Stimulated activated naive CD8-positive, alpha-beta T cell treated with anti-CD3 and anti-CD28 coated beads, Interleukin-15, amount 100 ng/mL, for 72 hours (primary cell): ENCODE data around the gene BCL11A.

ENCODE experiments used
- ATAC-seq: fragments of 150-1000 bp; cut with Tn5 transposase; 2 replicates; pipeline ENCODE4 v1.10.0; 2021; ENCODE audit warnings: mild to moderate bottlenecking, moderate library complexity
- DNase-seq, 2 donors: peaks; one replicate each; pipeline ENCODE4 v3.0.0; 2021 to 2022
- H3K27ac Mint-ChIP-seq, 2 donors: one replicate each; pipeline ENCODE4 v1.8.0; 2022; ENCODE audit warnings: mild to moderate bottlenecking in 2 of 2, mixed read lengths in 2 of 2, moderate library complexity in 2 of 2
- H3K27me3 Mint-ChIP-seq: one replicate; pipeline ENCODE4 v1.8.0; 2022; ENCODE audit warnings: mixed read lengths
- H3K4me1 Mint-ChIP-seq: one replicate; pipeline ENCODE4 v1.8.0; 2022; ENCODE audit warnings: mild to moderate bottlenecking, mixed read lengths
- H3K4me3 Mint-ChIP-seq, 2 donors: one replicate each; pipeline ENCODE4 v1.8.0; 2022; ENCODE audit warnings: mild to moderate bottlenecking in 2 of 2, mixed read lengths in 2 of 2, moderate library complexity in 1 of 2
- H3K9me3 Mint-ChIP-seq, 2 donors: one replicate each; pipeline ENCODE4 v1.8.0; 2022; ENCODE audit warnings: mixed read lengths in 2 of 2

Gene BCL11A

DNA sequence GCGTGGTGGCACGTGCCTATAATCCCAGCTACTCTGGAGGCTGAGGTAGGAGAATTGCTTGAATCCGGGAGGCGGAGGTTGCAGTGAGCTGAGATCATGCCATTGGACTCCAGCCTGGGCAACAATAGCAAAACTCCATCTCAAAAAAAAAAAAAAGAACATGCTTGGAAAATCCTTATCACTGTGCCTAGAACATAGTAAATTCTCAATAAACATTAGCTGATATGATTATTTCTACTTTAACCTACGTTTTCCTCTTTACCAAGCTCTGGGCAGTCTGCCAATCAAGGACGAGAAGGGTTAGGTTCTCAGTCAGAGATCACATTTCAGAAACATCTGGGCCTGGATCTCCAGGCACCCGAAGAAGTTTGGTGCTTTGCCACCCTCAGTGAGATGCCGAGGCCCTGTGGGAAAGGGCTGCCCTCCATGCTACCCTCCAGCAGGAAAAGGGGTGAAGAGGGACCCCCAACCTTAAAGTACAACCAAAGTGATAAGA, 107.7 kb downstream of the BCL11A start:
- Mint-ChIP-seq H3K4me3 (no peak overlapping the region), H3K9me3 (no peaks in the 10 kb centered on the region), H3K27ac (no peak overlapping the region), H3K27me3 (no peaks in the 10 kb centered on the region), H3K4me1 (peaks cover 9% of the 10 kb centered on the region)
- ATAC-seq (no peak), DNase-seq (no peak)

DNA sequence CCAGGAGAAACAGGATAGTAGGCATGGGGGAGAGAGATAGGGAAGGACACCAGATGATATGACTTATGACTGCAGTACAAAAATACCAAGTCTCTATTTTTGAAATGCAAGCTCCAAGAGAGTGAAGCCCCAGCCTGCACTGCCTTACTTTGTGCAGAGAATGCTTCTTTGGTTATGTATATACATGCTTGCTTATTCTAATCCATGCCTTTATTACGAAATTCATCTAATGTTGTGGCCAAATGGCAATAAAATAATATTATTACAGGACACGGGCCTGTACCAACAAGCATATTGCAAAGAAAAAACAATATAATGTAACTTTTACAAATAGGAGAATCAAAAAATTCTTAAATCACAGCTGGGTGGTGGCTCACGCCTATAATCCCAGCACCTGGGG, 110.8 kb downstream of the BCL11A start:
- Mint-ChIP-seq H3K27ac (no peak overlapping the region), H3K4me1 (peaks cover 9% of the 10 kb centered on the region), H3K9me3 (no peaks in the 10 kb centered on the region), H3K27me3 (no peaks in the 10 kb centered on the region), H3K4me3 (no peak overlapping the region)
- no peak for DNase-seq
- no peak for ATAC-seq

DNA sequence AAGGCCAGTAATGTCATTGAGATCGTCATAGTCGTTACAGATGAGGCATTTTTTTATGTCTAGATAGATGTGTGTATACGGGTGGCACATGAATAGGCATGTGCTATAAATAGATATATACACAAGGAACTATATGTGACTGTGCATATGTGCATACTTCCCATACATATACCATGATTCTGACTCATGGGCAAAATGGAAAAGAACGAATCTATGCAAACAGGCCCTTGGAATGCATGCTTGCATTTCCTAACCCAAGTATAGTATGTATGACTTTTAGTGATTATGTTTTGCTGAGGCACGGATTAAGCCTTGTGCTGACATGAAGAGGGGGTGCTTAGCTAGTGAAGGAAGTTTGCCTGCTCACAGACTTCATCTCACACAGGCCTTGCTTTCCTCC, 111.7 kb downstream of the BCL11A start:
- no peak overlapping the region for H3K27ac Mint-ChIP-seq
- no peaks in the 10 kb centered on the region for H3K9me3 Mint-ChIP-seq
- H3K4me3 Mint-ChIP-seq, result no peak overlapping the region
- peaks cover 6% of the 10 kb centered on the region for H3K4me1 Mint-ChIP-seq
- ATAC-seq (no peak), DNase-seq (no peak)
- no peaks in the 10 kb centered on the region for H3K27me3 Mint-ChIP-seq

DNA sequence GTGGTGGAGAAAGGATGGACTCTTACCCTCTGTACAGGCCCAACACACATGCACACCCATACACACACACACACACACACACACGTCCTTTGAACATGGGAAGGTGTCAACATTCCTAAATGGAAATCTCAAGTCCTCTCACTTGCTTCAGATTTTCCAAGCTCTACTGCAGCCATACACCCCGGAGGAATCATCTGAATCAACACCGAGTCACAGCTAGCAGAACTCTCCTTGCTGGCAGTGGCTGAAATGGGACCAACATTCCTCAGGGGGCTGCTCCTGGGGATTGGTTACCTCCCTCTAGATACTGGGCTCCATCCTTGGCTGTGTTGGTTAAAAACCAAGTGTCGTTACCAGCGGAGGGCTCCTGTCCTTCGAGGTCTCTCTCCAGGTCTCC, 112.7 kb downstream of the BCL11A start:
- no peaks in the 10 kb centered on the region for H3K27me3 Mint-ChIP-seq
- ATAC-seq (no peak), DNase-seq (no peak)
- H3K9me3 Mint-ChIP-seq, result no peaks in the 10 kb centered on the region
- no peak overlapping the region for H3K4me3 Mint-ChIP-seq
- H3K27ac Mint-ChIP-seq, result no peak overlapping the region
- H3K4me1 Mint-ChIP-seq, result no peaks in the 10 kb centered on the region

DNA sequence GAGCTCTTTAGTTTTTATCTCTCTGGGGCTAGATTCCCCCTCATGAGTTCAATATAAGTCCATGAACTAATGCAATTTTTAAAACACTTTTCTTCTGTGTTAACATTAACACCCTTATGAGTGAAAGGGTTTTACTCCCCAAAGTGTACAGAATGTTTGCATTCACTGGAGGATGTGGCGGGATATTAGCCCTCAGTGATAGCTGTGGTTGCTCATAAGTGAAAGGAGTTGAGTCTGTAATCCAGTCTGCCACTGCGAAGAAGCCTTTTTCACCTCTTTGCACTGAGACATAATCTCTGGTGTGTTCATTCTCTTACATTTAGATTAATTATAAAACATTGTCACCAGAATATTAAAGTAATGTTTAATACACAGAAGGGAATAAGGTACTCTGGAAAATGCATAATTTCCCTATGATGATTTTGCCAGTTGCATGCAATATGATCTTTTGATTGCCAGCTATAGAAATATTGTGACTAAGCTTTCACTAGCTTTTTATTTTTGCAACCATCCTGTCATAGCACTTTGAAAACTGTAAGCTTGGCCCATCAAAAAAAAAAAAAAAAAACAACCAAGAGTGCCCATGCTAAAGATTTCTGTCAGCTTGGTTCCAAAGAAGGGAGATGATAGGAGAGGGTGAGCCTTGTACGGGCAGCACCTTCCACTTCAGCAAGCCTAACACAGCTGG, 113.2 kb downstream of the BCL11A start:
- H3K27ac Mint-ChIP-seq, result no peak overlapping the region
- H3K4me3 Mint-ChIP-seq, result no peak overlapping the region
- no peaks in the 10 kb centered on the region for H3K9me3 Mint-ChIP-seq

DNA sequence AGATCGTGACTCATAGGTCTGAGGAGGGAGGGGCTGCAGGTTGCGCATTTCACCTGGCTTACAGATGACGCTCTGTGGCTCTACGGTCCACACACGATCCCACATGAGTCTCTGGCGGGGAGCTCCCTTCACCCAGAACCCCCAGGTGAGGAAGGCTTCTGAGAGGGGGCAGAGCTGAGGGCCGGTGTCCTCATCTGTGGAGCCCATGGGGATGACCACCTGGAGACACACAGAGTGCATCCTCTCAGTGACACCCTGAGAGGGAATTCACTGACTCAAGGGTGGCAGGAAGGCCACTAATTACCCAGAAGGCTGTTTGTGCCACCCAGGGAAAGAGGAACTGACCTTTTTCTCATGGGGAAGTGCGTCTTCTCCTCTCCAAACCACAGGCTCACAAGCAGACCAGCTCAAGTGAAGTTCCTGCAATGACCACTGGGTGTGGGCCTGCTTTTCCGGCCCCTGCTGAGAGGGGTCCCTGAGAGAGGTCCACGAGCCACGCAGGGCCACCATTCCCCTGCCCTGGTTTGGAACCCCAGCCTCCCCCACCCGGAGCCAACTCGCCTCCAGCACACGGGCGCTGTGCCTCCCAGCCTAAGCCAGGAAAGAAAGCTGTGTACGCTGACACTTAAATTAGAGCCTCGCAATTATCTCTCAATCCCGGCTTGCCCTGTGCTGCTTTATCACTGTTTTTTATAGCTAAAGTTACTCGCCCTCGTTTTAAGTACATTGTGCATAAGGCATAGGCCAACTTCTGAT, 114.1 kb downstream of the BCL11A start:
- Mint-ChIP-seq H3K27me3 (no peaks in the 10 kb centered on the region), H3K9me3 (no peaks in the 10 kb centered on the region), H3K27ac (no peak overlapping the region), H3K4me1 (no peaks in the 10 kb centered on the region), H3K4me3 (no peak overlapping the region)
- DNase-seq (no peak), ATAC-seq (peak; percentile 31)

More for the DNA sequence above, 113.2 kb downstream of the BCL11A start:
- ATAC-seq (no peak), DNase-seq (no peak)
- Mint-ChIP-seq H3K27me3 (no peaks in the 10 kb centered on the region), H3K4me1 (no peaks in the 10 kb centered on the region)

DNA sequence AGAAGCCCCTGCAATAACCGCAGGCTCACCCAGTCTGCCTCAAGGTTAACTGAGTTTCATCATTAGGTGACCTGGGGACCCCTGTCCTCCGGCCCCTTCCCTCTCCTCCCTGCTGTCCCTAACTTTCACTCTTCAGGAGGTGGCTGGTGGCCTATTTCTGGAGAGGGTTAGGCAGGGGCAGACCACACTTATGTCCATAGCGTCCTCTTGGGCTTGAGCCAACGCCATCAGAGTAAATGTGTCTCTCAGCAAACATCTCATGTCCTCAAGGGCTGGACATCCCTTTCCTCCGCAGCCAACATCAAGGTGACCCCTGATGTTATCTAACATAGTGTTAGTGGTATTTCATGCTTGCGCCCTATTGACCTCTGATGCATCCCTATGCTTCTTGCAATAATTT, 114.8 kb downstream of the BCL11A start:
- no peaks in the 10 kb centered on the region for H3K27me3 Mint-ChIP-seq
- ATAC-seq (no peak), DNase-seq (no peak)
- no peak overlapping the region for H3K27ac Mint-ChIP-seq
- no peak overlapping the region for H3K4me3 Mint-ChIP-seq
- H3K4me1 Mint-ChIP-seq, result no peaks in the 10 kb centered on the region
- H3K9me3 Mint-ChIP-seq, result no peaks in the 10 kb centered on the region

DNA sequence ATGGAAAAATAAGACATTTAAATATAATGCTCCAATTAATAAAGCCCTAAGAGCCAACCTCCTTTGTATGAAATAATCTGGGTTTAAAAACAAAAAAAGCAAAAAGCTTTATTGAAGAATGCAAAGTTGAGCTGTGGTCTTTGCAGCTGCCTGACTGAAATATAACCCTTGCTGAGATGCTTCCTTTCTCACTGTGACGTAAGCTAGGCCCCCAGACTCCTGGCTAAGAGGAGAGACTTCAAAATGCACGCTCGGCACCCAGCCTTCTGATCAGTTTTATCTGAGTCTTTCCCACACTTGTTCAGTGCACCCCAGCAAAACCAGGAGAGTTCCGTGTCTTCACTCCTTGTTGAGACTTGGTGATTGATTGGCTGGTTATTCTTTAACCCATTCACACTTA, 115.3 kb downstream of the BCL11A start:
- ATAC-seq (no peak), DNase-seq (no peak)
- Mint-ChIP-seq H3K4me3 (no peak overlapping the region), H3K9me3 (no peaks in the 10 kb centered on the region), H3K27me3 (no peaks in the 10 kb centered on the region), H3K27ac (no peak overlapping the region), H3K4me1 (no peaks in the 10 kb centered on the region)

DNA sequence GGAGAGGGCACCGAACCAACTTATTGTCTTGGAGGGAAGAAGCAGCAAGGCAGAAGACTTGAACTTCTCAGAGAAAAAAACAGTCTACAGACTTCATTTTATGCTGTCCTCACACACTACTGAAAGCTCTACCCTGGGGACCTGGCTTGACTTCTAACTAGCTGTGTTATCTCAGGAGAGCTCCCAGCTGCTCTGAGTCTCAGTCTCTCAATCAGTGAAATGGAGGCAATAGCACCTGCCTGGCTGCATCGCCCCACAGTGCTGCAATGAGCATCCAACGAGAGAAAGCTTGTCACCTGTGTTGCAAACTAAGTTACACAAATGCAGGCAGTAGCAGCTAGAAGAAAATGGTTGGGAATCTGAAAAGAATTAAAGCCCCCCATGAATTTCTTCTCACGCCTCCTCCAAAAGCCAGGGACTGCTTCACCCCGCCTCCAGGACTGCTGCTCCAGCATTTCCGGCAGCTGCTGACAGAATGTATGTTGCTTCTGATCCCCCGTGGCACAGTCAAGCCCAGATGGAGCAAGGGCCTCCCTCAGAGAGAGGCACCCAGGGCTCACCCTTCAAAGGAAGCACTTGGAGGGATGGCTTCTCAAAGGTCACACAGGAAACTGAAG, 116.3 kb downstream of the BCL11A start:
- Mint-ChIP-seq H3K4me1 (no peaks in the 10 kb centered on the region), H3K4me3 (no peak overlapping the region), H3K27me3 (no peaks in the 10 kb centered on the region), H3K27ac (no peak overlapping the region), H3K9me3 (no peaks in the 10 kb centered on the region)
- DNase-seq (no peak), ATAC-seq (no peak)

DNA sequence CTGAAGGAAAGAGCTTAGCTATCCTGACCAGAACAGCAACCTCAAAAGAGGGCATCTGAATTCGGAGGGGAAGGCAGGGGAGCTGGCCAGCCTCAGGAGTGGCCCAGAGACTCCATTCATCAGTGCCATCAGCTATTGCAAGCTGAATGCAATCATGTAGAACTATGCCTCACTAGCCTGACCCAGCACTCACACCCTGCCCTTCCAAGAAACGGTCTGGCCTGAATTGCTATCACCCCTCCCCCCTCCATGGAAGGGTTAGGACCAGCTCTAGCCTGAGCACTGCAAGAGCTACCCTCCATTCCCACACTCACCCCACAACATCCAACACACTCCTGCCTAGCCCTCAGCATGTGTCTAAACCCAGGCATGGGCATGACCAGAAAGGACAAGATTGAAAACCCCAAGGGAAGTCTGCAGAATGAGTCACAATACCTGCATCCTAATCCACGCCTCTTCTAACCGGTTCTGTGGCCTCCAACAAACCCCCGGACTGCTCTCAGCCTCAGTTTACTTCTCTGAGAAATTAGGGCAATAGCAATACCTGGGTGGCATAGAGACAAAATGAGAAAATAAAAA, 120.3 kb downstream of the BCL11A start:
- Mint-ChIP-seq H3K4me3 (no peak overlapping the region), H3K27ac (no peak overlapping the region), H3K4me1 (no peaks in the 10 kb centered on the region), H3K9me3 (no peaks in the 10 kb centered on the region), H3K27me3 (no peaks in the 10 kb centered on the region)
- ATAC-seq (peak; percentile 42), DNase-seq (no peak)

DNA sequence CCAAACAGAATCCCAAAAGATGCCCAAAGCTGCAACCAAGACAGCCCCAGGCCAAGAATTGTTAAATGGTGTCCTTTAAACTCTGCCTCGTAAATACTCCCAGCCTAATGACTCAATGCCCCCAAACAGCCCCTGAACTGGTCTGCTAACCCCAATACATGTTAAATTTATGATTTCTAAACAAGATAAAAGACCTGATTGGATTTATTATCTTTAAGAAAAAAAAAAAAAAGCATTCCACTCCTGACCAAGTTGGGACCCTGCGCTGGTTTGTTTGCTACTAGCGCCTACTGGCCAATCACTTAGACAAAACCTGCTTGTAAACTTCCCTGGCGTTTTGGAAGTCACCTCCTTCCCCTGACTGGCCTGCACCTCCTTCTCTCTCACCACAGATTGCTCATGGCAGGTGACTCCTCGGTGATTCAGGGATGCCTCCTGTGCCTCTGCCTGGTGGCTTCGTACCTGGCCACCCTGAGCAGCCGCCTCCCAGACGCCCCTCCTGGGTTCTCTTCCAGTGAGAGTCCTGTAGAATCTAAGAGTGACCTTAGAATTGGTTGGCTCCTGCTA, 121.3 kb downstream of the BCL11A start:
- H3K4me1 Mint-ChIP-seq, result no peaks in the 10 kb centered on the region
- H3K27me3 Mint-ChIP-seq, result no peaks in the 10 kb centered on the region
- no peak overlapping the region for H3K4me3 Mint-ChIP-seq
- no peak for DNase-seq
- no peaks in the 10 kb centered on the region for H3K9me3 Mint-ChIP-seq
- H3K27ac Mint-ChIP-seq, result no peak overlapping the region
- peak; percentile 11 for ATAC-seq

DNA sequence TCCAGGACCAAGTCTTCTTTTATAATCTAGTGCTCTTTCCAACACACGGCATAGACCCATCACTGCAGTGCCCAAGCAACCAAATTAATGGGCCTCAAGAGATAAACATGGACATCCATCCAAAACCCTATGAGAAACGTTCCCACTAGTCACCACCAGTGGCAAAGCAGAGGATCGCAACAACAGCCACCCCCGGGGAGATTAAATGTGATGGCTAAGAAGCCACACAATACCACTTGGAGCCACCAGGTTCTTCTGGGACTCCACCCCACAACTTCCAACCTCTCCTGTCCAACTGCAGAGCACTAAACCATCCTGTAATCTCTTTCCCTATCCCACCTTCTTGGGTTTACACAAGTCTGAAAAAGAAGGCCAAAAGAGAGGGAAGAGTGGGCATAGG, 123.8 kb downstream of the BCL11A start:
- no peaks in the 10 kb centered on the region for H3K27me3 Mint-ChIP-seq
- H3K27ac Mint-ChIP-seq, result no peak overlapping the region
- H3K9me3 Mint-ChIP-seq, result no peaks in the 10 kb centered on the region
- no peaks in the 10 kb centered on the region for H3K4me1 Mint-ChIP-seq
- H3K4me3 Mint-ChIP-seq, result no peak overlapping the region
- ATAC-seq (no peak), DNase-seq (no peak)

DNA sequence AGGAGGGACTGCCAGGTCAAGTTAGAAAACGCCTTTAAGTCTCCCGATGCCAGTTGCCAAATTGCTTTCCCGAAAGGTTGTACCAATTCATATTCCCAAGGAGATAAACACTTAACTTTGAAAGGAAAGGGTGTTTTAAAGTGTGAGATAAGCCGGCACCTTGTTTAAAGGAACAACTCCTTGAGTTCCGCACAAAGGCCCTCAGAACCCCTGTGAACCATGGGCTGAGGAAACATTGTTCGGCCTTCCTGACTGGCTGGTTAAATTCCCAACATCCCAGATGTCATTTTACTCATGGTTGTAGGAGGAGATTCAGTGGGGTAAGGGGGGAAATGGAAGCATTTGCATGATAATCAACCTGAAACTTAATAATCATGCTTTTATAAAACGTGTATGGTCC, 126.6 kb downstream of the BCL11A start:
- Mint-ChIP-seq H3K9me3 (no peaks in the 10 kb centered on the region), H3K27me3 (no peaks in the 10 kb centered on the region), H3K4me1 (no peaks in the 10 kb centered on the region), H3K4me3 (no peak overlapping the region), H3K27ac (no peak overlapping the region)
- DNase-seq (no peak), ATAC-seq (no peak)

DNA sequence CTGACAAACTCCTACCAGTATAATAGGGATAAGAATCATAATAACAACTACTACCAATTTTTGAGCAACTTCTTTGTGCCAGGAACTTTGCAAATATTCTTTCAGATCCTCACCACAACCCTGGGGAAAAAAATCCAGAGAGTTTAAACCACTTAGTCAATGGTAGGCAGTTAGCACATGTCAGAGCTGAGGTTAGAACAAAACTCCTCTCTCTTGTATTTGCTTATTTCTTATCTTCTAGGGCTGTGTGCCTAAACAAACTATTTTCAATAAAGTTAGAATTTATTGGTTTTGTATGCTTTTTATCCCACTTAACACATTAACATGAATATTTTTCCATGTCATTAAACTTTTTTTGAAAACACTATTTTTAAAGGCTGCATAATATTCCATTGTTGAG, 127.1 kb downstream of the BCL11A start:
- Mint-ChIP-seq H3K27ac (no peak overlapping the region), H3K9me3 (no peaks in the 10 kb centered on the region), H3K27me3 (no peaks in the 10 kb centered on the region)

DNA sequence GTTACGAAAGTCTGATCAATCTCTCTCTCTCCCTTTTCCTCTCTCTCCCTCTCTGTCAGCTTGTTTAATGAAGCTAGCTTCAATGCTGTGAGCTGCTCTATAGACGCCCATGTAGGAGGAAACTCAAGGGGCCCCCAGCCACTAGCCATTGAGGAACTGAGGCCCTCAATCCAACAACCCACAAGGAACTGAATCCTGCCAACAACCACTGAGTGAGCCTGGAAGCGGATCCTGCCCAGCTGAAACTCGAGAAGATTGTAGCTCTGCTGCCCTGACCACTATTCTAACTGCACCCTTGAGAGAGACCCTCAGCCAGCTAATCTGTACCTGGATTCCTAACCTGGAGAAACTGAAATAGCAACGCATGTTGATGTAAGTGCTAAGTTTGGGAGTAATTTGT, 129.2 kb downstream of the BCL11A start:
- H3K27ac Mint-ChIP-seq, result no peak overlapping the region
- no peaks in the 10 kb centered on the region for H3K9me3 Mint-ChIP-seq
- H3K27me3 Mint-ChIP-seq, result peaks cover 4% of the 10 kb centered on the region
- DNase-seq (no peak), ATAC-seq (no peak)
- H3K4me1 Mint-ChIP-seq, result no peaks in the 10 kb centered on the region
- no peak overlapping the region for H3K4me3 Mint-ChIP-seq

More for the DNA sequence above, 127.1 kb downstream of the BCL11A start:
- no peaks in the 10 kb centered on the region for H3K4me1 Mint-ChIP-seq
- no peak for ATAC-seq
- H3K4me3 Mint-ChIP-seq, result no peak overlapping the region
- no peak for DNase-seq

DNA sequence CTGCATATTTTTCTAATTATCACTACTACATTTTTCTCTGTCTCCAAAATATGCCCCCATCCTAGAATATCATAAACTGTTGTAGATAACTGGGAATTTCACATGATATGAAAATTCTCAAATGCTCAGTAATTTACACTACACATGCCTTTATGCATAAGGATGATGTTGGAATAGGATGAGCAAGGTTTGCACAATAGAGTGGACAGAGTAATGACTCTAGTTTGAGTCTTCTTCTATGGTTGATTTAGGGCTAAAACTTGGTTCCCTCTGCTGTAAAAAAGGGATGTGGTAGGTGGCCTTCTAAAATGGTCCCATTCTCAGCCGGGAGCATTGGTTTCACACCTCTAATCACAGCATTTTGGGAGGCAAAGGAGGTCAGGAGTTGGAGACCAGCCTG, 129.9 kb downstream of the BCL11A start:
- DNase-seq, result no peak
- no peak for ATAC-seq
- Mint-ChIP-seq H3K4me3 (no peak overlapping the region), H3K9me3 (no peaks in the 10 kb centered on the region), H3K27me3 (peaks cover 11% of the 10 kb centered on the region), H3K27ac (no peak overlapping the region), H3K4me1 (no peaks in the 10 kb centered on the region)
